Measurements from ENCODE around the gene TRIO. TPM values are rescaled to one million over a fixed set of nuclear protein-coding genes. Genes with fewer than 3 reads are reported as not detected.

The TRIO gene
- total RNA-seq = 125 and 177 TPM in 2 replicates

DNA sequence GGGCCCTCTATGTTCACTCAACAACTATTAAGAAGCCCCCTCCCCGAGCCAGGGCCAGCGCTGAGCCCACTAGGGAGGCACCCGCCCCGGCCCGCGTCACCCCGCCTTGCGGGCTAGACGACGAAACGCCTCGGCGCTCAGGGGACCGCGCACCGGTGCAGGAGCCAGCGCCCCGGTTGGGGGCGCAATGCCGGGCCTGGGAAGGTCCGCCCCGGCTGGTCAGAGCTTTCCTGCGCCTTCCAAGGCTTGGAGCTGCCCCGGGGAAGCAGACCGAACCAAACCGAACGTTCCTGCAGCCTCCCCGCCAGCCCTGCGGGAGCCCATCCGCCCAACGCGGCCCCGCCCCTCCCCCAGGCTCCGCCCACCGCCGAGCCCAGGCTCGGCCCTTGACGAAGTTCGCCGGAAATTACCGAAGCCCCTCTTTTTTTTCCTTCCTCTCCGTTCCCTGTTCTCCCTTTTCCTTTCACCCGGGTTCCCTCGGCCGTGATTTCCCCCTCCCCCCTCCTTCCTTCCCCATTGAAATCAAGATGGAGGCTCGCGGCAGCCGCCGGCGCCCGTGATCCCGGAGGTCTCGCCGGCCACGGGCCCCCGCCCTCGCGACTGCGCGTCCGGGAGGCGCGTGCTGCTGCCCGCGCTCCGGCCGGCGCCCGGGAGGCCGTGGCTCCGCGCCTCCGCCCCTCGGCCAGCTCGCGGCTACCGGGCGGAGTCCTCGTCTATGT lies at the start of gene TRIO:
Gene TRIO, plus strand, starts transcription at position 516 of the 719 bp plus-strand sequence. CDS start 384 bp downstream, outside the sequence.

Other genes starting within 250 kb of the TRIO start
- gene DNAH5, start 198.7 kb upstream of the TRIO start, total RNA-seq = 0.47 and 0.60 TPM in 2 replicates

Measured in bronchial smooth muscle cell (primary cell).